RWPE2 (cell line): ENCODE measurements around the gene CNN1.

Source experiments
- ATAC-seq: fragments of 200-7000 bp; cut with Tn5 transposase; 3 replicates; pipeline ENCODE4 v1.9.1; 2021; ENCODE audit warnings: low read depth
- DNase-seq: peaks from one replicate; pipeline ENCODE4 v3.0.0-alpha.2; 2020; ENCODE audit warnings: low spot score
- H3K27ac ChIP-seq: fragments of 450-650 bp; 2 replicates; pipeline ENCODE4 v1.5.1; 2017; ENCODE audit warnings: mild to moderate bottlenecking; ENCODE audit not compliant: poor library complexity, severe bottlenecking
- H3K27me3 ChIP-seq: fragments of 250-450 bp; sonication (Bioruptor Pico); 2 replicates; pipeline ENCODE4 v1.5.1; 2021; ENCODE audit warnings: mild to moderate bottlenecking, moderate library complexity; ENCODE audit not compliant: insufficient read depth, poor library complexity, severe bottlenecking
- H3K36me3 ChIP-seq: fragments of 250-450 bp; sonication (Bioruptor Pico); 2 replicates; pipeline ENCODE4 v1.5.1; 2020; ENCODE audit warnings: low read depth, mild to moderate bottlenecking, moderate library complexity
- H3K4me1 ChIP-seq: fragments of 250-450 bp; sonication (Bioruptor Pico); 2 replicates; pipeline ENCODE4 v1.5.1; 2021; ENCODE audit warnings: mild to moderate bottlenecking, moderate library complexity; ENCODE audit not compliant: insufficient read depth, poor library complexity, severe bottlenecking
- H3K4me3 ChIP-seq: fragments of 250-450 bp; sonication (Bioruptor Pico); 2 replicates; pipeline ENCODE4 v1.5.1; 2021; ENCODE audit warnings: mild to moderate bottlenecking, moderate library complexity; ENCODE audit not compliant: severe bottlenecking
- H3K9me3 ChIP-seq: fragments of 250-450 bp; sonication (Bioruptor Pico); 2 replicates; pipeline ENCODE4 v1.5.1; 2021; ENCODE audit warnings: mild to moderate bottlenecking, moderate library complexity; ENCODE audit not compliant: severe bottlenecking
- TF ChIP-seq, protein P1 (sequence below): fragments of 450-650 bp; IDR thresholded peaks from one replicate; pipeline ENCODE4 v1.5.1; 2017; ENCODE audit warnings: mild to moderate bottlenecking, moderate library complexity; ENCODE audit not compliant: poor library complexity, severe bottlenecking

CNN1 gene

DNA sequence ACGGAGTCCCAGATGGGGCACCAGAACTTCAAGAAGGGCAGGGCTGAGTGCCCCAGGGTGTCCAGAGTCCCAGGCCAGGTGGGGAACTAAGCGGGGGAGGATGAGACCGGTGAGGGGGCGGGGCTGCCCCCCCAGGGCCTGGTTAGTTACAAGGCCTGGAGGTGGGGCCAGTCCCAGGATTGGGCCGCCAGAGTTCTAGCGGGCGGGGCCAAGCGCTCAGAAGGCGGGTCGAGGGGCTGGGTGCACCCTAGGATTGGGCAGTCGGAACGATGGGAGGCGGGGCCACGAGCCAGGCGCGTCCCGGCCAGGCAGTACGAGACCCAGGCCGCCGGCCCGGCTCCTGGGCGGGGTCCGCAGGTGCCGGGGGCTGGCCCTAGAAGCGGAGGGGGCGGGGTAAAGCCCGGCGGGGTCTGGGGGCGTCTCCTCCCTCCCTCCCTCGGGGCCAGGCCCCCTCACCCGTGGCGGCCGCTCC lies 33.6 kb upstream of the CNN1 start:
- H3K27ac ChIP-seq: peak overlapping the region; percentile 68
- no peaks in the 10 kb centered on the region for H3K9me3 ChIP-seq
- no peaks in the 10 kb centered on the region for H3K27me3 ChIP-seq
- peak; percentile 97 for DNase-seq
- H3K4me3 ChIP-seq: peak overlapping the region; percentile 65
- peak; percentile 95 for ATAC-seq
- TF ChIP-seq, protein P1, sequence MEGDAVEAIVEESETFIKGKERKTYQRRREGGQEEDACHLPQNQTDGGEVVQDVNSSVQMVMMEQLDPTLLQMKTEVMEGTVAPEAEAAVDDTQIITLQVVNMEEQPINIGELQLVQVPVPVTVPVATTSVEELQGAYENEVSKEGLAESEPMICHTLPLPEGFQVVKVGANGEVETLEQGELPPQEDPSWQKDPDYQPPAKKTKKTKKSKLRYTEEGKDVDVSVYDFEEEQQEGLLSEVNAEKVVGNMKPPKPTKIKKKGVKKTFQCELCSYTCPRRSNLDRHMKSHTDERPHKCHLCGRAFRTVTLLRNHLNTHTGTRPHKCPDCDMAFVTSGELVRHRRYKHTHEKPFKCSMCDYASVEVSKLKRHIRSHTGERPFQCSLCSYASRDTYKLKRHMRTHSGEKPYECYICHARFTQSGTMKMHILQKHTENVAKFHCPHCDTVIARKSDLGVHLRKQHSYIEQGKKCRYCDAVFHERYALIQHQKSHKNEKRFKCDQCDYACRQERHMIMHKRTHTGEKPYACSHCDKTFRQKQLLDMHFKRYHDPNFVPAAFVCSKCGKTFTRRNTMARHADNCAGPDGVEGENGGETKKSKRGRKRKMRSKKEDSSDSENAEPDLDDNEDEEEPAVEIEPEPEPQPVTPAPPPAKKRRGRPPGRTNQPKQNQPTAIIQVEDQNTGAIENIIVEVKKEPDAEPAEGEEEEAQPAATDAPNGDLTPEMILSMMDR: no peak
- no peaks in the 10 kb centered on the region for H3K36me3 ChIP-seq
- H3K4me1 ChIP-seq: no peaks in the 10 kb centered on the region

DNA sequence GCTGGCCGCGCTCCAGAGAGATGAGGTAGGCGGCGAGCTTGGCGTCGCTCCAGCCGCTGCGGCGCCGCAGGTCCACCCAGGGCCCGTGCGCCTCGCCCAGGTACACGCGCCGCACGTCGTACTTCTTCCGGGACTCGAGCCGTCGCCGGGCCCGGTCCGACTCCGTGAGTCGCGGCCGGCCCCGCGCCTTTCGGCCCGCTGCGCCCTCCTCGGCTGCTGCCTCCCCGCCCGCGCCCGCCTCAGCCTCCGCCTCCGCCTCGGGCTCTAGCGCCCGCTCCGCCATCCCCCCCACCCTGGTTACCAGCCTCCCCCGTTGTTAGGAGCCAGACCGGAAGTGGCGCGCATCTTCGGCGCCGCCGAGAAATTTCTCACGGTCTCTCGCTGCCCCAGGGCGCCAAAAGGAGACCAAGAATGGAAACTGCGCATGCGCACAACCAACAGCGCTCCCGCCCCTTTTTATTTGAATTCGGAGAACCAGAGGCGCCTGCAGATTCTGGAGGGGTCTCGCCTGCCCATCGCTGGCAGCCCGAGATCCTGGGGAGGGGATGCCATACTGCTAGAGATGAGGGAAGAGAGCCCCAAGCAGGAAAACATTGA lies 33.0 kb upstream of the CNN1 start, which contains the start of gene ZNF653:
Gene ZNF653 (minus strand): TSS at position 336 of the 597 bp plus-strand sequence. CDS start 53 bp downstream, at position 283.
- Histone ChIP-seq H3K27me3 (no peaks in the 10 kb centered on the region), H3K4me3 (peak within 1 kb of the TSS; percentile 65), H3K9me3 (no peaks in the 10 kb centered on the region), H3K27ac (peak within 1 kb of the TSS; percentile 68), H3K36me3 (no peaks in the 10 kb centered on the region), H3K4me1 (no peaks in the 10 kb centered on the region)
- DNase-seq: peak; percentile 89
- peak; percentile 54 for ATAC-seq
- TF ChIP-seq, protein P1: no peak

DNA sequence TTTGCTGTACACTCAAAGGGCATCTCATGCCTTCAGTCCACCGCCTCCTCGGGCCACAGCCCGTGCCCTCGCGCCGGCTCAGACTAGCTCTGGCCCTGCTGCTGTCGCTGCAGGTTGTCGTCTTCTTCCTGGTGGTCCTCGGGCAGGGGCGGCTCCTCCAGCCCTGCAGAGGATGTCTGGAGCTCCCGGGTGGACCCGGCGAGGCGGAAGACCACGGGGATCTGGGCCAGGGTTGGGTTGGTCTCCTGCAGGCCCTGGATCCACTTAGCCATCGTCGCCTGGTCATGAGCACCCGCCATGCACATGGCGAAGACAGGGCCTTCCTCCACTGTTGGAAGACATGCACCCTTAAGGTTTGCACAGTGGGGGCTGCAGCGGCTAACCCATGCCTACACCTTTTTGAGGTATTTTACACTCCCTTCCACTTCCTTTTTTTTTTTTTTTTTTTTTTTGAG lies 32.5 kb upstream of the CNN1 start:
- Histone ChIP-seq H3K4me1 (no peaks in the 10 kb centered on the region), H3K4me3 (peak overlapping the region; percentile 65), H3K36me3 (no peaks in the 10 kb centered on the region), H3K27me3 (no peaks in the 10 kb centered on the region), H3K27ac (peak overlapping the region; percentile 68), H3K9me3 (no peaks in the 10 kb centered on the region)
- TF ChIP-seq, protein P1: no peak
- peak; percentile 31 for ATAC-seq
- DNase-seq: no peak

DNA sequence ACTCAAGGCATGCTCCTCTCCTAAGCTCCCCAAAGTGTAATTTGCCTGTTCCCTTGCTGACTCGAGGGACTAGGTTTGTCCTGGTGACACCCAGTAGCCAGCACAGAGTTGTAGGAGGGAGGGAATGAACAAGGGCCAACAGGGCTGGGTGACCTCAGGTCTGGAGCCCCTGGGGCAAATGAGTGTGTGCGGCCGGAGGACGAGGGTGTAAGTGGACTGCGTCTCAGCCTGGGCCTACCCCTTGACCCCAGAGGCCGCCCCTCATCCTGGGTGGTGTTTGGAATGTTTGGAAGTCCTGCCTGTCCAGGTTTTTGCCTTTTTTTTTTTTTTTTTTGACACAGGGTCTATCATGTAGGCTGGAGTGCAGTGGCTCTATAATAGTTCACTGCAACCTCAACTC lies 31.7 kb upstream of the CNN1 start:
- Histone ChIP-seq H3K36me3 (no peaks in the 10 kb centered on the region), H3K9me3 (no peaks in the 10 kb centered on the region), H3K4me1 (no peaks in the 10 kb centered on the region), H3K4me3 (no peak overlapping the region), H3K27me3 (no peaks in the 10 kb centered on the region), H3K27ac (peak overlapping the region; percentile 68)
- no peak for DNase-seq
- TF ChIP-seq, protein P1: no peak
- no peak for ATAC-seq

DNA sequence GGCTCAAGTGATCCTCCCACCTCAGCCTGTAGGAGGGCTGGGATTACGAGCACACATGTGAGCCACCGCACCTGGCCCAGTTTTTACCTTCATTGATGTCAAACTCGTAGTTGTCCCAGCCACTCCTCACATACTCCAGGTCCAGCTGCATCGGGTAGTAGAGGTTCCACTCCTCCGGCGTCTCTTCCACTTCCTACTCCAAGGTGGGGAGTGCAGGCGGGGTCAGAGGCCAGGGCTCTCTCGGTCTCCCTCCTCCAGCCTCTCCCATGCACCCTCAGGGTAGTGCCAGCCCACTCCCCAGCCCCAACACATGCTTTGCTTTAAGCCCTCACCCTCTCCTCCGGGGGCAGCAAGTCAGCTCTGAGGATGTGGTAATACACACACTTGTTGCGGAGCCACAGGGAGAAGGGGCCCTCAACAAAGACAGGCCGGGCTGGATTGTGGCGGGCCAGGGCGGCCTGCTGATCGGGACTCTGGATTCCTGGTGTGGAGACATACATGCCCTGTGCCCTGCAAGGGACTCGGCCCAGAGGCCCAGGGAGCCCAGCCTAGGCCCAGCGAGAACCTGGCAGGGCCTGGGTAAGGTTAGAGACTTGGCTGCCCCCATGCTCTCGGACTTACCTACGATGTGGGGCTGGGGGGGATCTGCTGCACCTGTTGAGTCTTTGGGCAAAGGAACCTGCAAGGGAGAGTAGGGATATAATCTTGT lies 31.1 kb upstream of the CNN1 start:
- H3K9me3 ChIP-seq: no peaks in the 10 kb centered on the region
- no peak overlapping the region for H3K27ac ChIP-seq
- H3K4me3 ChIP-seq: no peak overlapping the region
- no peaks in the 10 kb centered on the region for H3K27me3 ChIP-seq
- ATAC-seq: no peak
- no peaks in the 10 kb centered on the region for H3K36me3 ChIP-seq
- no peak for DNase-seq
- H3K4me1 ChIP-seq: no peaks in the 10 kb centered on the region
- TF ChIP-seq, protein P1: no peak
